Mammary epithelial cell (primary cell): ENCODE data around the gene ACER2.

ENCODE experiments used
- EZH2 ChIP-seq: IDR thresholded peaks from 2 replicates; pipeline ENCODE4 v1.6.1; 2012; ENCODE audit warnings: low read length, inconsistent platforms, borderline replicate concordance
- TF ChIP-seq, protein P1 (sequence below), 2 donors: IDR thresholded peaks in 1 of 2; conservative IDR thresholded peaks in 1 of 2; 2 replicates each; pipeline ENCODE4 v1.5.1; 2011 to 2012; ENCODE audit warnings: inconsistent platforms in 2 of 2, low read length in 2 of 2, mild to moderate bottlenecking in 2 of 2, control low read depth in 1 of 2, low read depth in 1 of 2; ENCODE audit not compliant: insufficient read depth in 1 of 2; ENCODE audit errors: extremely low read depth in 1 of 2

DNA sequence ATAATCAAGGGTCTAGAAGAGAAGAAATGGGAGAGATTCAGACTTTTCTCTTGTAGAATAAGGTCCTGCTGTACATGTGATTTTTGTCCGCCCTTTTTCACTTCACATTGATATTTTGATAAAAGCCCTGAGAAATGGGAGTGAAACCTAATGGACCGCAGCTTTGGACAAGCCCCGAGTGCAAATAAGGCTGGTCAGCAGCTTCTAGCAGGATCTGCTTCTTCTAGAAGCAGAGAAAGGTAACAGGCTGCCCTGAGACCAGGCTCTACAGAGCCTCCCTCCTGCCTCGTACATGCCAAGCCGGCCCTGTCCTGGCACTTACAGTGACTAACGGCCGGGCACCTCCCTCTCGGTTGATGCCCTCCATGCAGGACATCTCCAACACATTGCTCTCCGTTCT, 33.4 kb downstream of the ACER2 start:
- TF ChIP-seq, protein P1, sequence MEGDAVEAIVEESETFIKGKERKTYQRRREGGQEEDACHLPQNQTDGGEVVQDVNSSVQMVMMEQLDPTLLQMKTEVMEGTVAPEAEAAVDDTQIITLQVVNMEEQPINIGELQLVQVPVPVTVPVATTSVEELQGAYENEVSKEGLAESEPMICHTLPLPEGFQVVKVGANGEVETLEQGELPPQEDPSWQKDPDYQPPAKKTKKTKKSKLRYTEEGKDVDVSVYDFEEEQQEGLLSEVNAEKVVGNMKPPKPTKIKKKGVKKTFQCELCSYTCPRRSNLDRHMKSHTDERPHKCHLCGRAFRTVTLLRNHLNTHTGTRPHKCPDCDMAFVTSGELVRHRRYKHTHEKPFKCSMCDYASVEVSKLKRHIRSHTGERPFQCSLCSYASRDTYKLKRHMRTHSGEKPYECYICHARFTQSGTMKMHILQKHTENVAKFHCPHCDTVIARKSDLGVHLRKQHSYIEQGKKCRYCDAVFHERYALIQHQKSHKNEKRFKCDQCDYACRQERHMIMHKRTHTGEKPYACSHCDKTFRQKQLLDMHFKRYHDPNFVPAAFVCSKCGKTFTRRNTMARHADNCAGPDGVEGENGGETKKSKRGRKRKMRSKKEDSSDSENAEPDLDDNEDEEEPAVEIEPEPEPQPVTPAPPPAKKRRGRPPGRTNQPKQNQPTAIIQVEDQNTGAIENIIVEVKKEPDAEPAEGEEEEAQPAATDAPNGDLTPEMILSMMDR (conservative IDR thresholded peaks at IDR 0.05 in 1 of 2, IDR thresholded peaks at IDR 0.05 in 1 of 2; ENCODE audit: extremely low read depth in 1 of 2, insufficient read depth in 1 of 2, low read depth in 1 of 2, low read length in 2 of 2), result no peak
- TF ChIP-seq EZH2, result no peak
